Stimulated activated CD4-positive, alpha-beta T cell treated with anti-CD3 and anti-CD28 coated beads, Interleukin-4, amount 100 ng/mL, for 1 hour (primary cell): ENCODE measurements around the gene ZNF668.
"Not testable (repeated sequence)": the region's sequence is repeated elsewhere in the genome, so short reads cannot be mapped to it uniquely, and the experiment has no call there.

Experiments used
- DNase-seq: peaks from one replicate; pipeline ENCODE4 v3.0.0-alpha.2; 2020

Gene ZNF668

GRCh38 chr16:31100876-31101641 is 27.0 kb upstream of the ZNF668 start:
- DNase-seq: not testable (repeated sequence)

- no peak for DNase-seq
Measured at GRCh38 chr16:31099860-31100638, 26.0 kb upstream of the ZNF668 start.

GRCh38 chr16:31094424-31095120 is 20.5 kb upstream of the ZNF668 start, which contains the start of gene VKORC1:
Gene VKORC1 (minus strand): TSS chr16:31094797. CDS start chr16:31094729, 68 bp downstream.
- DNase-seq: peak; percentile 86

GRCh38 chr16:31094088-31094423 is 20.0 kb upstream of the ZNF668 start:
- no peak for DNase-seq

- DNase-seq: no peak
Measured at GRCh38 chr16:31093132-31093703, 19.2 kb upstream of the ZNF668 start.

- no peak for DNase-seq
Measured at GRCh38 chr16:31092330-31092729, 18.3 kb upstream of the ZNF668 start.

GRCh38 chr16:31090540-31090939 is 16.5 kb upstream of the ZNF668 start:
- no peak for DNase-seq

GRCh38 chr16:31089199-31089598 is 15.2 kb upstream of the ZNF668 start:
- DNase-seq: no peak

- no peak for DNase-seq
Measured at GRCh38 chr16:31088459-31089183, 14.6 kb upstream of the ZNF668 start, which contains the start of gene PRSS53. Gene PRSS53 (minus strand): TSS chr16:31088943. CDS start chr16:31088809, 134 bp downstream.

- DNase-seq: no peak
Measured at GRCh38 chr16:31087971-31088370, 13.9 kb upstream of the ZNF668 start.

- DNase-seq: no peak
Measured at GRCh38 chr16:31087481-31087880, 13.4 kb upstream of the ZNF668 start.

- no peak for DNase-seq
Measured at GRCh38 chr16:31086629-31086906, 12.5 kb upstream of the ZNF668 start.

GRCh38 chr16:31085873-31086628 is 12.0 kb upstream of the ZNF668 start:
- DNase-seq: no peak

GRCh38 chr16:31085411-31085810 is 11.4 kb upstream of the ZNF668 start:
- no peak for DNase-seq

GRCh38 chr16:31084584-31085302 is 10.7 kb upstream of the ZNF668 start:
- DNase-seq: no peak

GRCh38 chr16:31083981-31084380 is 9.9 kb upstream of the ZNF668 start:
- DNase-seq: no peak

- DNase-seq: no peak
Measured at GRCh38 chr16:31083556-31083955, 9.5 kb upstream of the ZNF668 start.

GRCh38 chr16:31083081-31083480 is 9.0 kb upstream of the ZNF668 start:
- no peak for DNase-seq

- DNase-seq: no peak
Measured at GRCh38 chr16:31082368-31083045, 8.5 kb upstream of the ZNF668 start.
